HCT116 (cell line): ENCODE data around the gene PTPN21. TPM values are rescaled to one million over a fixed set of nuclear protein-coding genes. Genes with fewer than 3 reads are reported as not detected.
A peak's percentile ranks its signal among the peaks of the same experiment; 100 is the strongest.

ENCODE experiments used
- ATAC-seq: fragments of 200-7000 bp; cut with Tn5 transposase; 2 replicates; pipeline ENCODE4 v1.9.1; 2020; ENCODE audit warnings: mild to moderate bottlenecking, moderate library complexity
- BruUV-seq: library from RNA; stranded (reverse); fragments of 400-500 nt; replicated peaks from 2 replicates; lab custom pipeline; 2021; lab: Mats Ljungman, UMichigan
- CTCF ChIA-PET: fragments of 300-600 bp; sonication (Branson Sonifier 250); formaldehyde crosslinking; loops from one replicate; lab custom pipeline; 2021; ENCODE audit warnings: antibody characterized with exemption; lab: Charles Lee
- POLR2A ChIA-PET: fragments of 300-600, 350-600 bp; sonication (Branson Sonifier 250); formaldehyde crosslinking; loops from one replicate; lab custom pipeline; 2021; ENCODE audit warnings: antibody characterized with exemption; lab: Charles Lee
- RAD21 ChIA-PET, 2 experiments: fragments of 300-600 bp; sonication (Branson Sonifier 250); formaldehyde crosslinking; loops; one replicate each; lab custom pipeline; 2023; ENCODE audit warnings: low total read pairs in 2 of 2; ENCODE audit not compliant: uncharacterized antibody in 2 of 2, unreplicated experiment in 2 of 2, low non-redundant PET in 1 of 2; lab: Charles Lee
- DNase-seq: peaks from one replicate; pipeline ENCODE4 v3.0.0-alpha.2; 2010; ENCODE audit warnings: low read depth, low spot score
- H2AFZ ChIP-seq: fragments of 200-600 bp; shearing (Covaris generic), sonication (generic); 2 replicates; pipeline ENCODE4 v1.6.1; 2017; ENCODE audit warnings: low read depth, mixed run types, mixed read lengths, antibody characterized with exemption, low read length; ENCODE audit not compliant: poor library complexity, severe bottlenecking
- H3K27ac ChIP-seq: 2 replicates; pipeline ENCODE4 v1.5.1; 2012; ENCODE audit warnings: low read depth, low read length
- H3K27me3 ChIP-seq: fragments of 200-600 bp; sonication (generic); 2 replicates; pipeline ENCODE4 v1.6.1; 2016; ENCODE audit warnings: mixed run types, low read length, mixed read lengths; ENCODE audit not compliant: insufficient read depth
- H3K36me3 ChIP-seq, 2 experiments: fragments of 200-500 bp in 1 of 2; fragments of 200-600 bp in 1 of 2; sonication (Bioruptor generic) in 1 of 2; sonication (generic) in 1 of 2; 2 replicates each; pipeline versions ENCODE4 v1.5.1 to v1.6.1; 2014 to 2016; ENCODE audit warnings: low read length in 2 of 2, inconsistent platforms in 1 of 2, mixed read lengths in 1 of 2, mixed run types in 1 of 2; ENCODE audit not compliant: insufficient read depth in 2 of 2, control insufficient read depth in 1 of 2
- H3K4me1 ChIP-seq, 2 experiments: fragments of 200-600 bp in 1 of 2; sonication (generic) in 1 of 2; 2 replicates each; pipeline versions ENCODE4 v1.5.1 to v1.6.1; 2012 to 2017; ENCODE audit warnings: low read length in 2 of 2, inconsistent platforms in 1 of 2, mild to moderate bottlenecking in 1 of 2, mixed read lengths in 1 of 2, mixed run types in 1 of 2, moderate library complexity in 1 of 2; ENCODE audit not compliant: insufficient read depth in 2 of 2, control insufficient read depth in 1 of 2
- H3K4me2 ChIP-seq: fragments of 200-600 bp; sonication (generic); 2 replicates; pipeline ENCODE4 v1.6.1; 2017; ENCODE audit warnings: mixed run types, low read length, mixed read lengths
- H3K4me3 ChIP-seq, 2 experiments: fragments of 200-600 bp in 1 of 2; sonication (generic) in 1 of 2; replicated peaks in 1 of 2; 2 replicates each; pipeline ENCODE4 v1.5.1; 2011 to 2016; ENCODE audit warnings: low read length in 2 of 2, control low read depth in 1 of 2, low read depth in 1 of 2, mild to moderate bottlenecking in 1 of 2, mixed read lengths in 1 of 2, mixed run types in 1 of 2
- H3K79me2 ChIP-seq: fragments of 200-600 bp; sonication (generic); 2 replicates; pipeline ENCODE4 v1.6.1; 2017; ENCODE audit warnings: mild to moderate bottlenecking, mixed run types, low read length, moderate library complexity, mixed read lengths; ENCODE audit not compliant: insufficient read depth
- H3K9ac ChIP-seq: fragments of 200-600 bp; sonication (generic); 2 replicates; pipeline ENCODE4 v1.6.1; 2016; ENCODE audit warnings: low read length, mixed read lengths
- H3K9me2 ChIP-seq: fragments of 200-600 bp; sonication (generic), shearing (Covaris generic); 2 replicates; pipeline ENCODE4 v1.6.1; 2017; ENCODE audit warnings: mixed run types, mild to moderate bottlenecking, moderate library complexity; ENCODE audit not compliant: insufficient read depth
- H3K9me3 ChIP-seq, 2 experiments: fragments of 200-500 bp in 1 of 2; fragments of 200-600 bp in 1 of 2; sonication (Bioruptor generic) in 1 of 2; sonication (generic) in 1 of 2; 2 replicates each; pipeline ENCODE4 v1.6.1; 2014 to 2017; ENCODE audit warnings: low read length in 2 of 2, mixed read lengths in 2 of 2, inconsistent platforms in 1 of 2, low read depth in 1 of 2, mild to moderate bottlenecking in 1 of 2, mixed run types in 1 of 2, moderate library complexity in 1 of 2; ENCODE audit not compliant: control insufficient read depth in 1 of 2, insufficient read depth in 1 of 2
- H4K20me1 ChIP-seq: fragments of 200-600 bp; sonication (generic), shearing (Covaris generic); 2 replicates; pipeline ENCODE4 v1.6.1; 2017; ENCODE audit warnings: mixed run types, mild to moderate bottlenecking, moderate library complexity; ENCODE audit not compliant: insufficient read depth
- CBX3 ChIP-seq: IDR thresholded peaks from 2 replicates; pipeline ENCODE4 v1.6.1; 2012; ENCODE audit warnings: low read depth
- ELF1 ChIP-seq: IDR thresholded peaks from 2 replicates; pipeline ENCODE4 v1.6.1; 2012; ENCODE audit warnings: low read depth, borderline replicate concordance
- EZH2 ChIP-seq: fragments of 200-600 bp; sonication (generic); IDR thresholded peaks from 2 replicates; pipeline ENCODE4 v1.6.1; 2017; ENCODE audit warnings: antibody characterized with exemption, mixed run types
- JUND ChIP-seq: IDR thresholded peaks from 2 replicates; pipeline ENCODE4 v1.6.1; 2012
- POLR2A ChIP-seq: IDR thresholded peaks from 2 replicates; pipeline ENCODE4 v1.7.0; 2011; ENCODE audit warnings: borderline replicate concordance; ENCODE audit not compliant: insufficient read depth, insufficient read length; ENCODE audit errors: extremely low read depth
- POLR2AphosphoS5 ChIP-seq: IDR thresholded peaks from 2 replicates; pipeline ENCODE4 v1.6.1; 2011; ENCODE audit warnings: mild to moderate bottlenecking, low read depth, low read length, moderate library complexity
- RAD21 ChIP-seq: IDR thresholded peaks from 2 replicates; pipeline ENCODE4 v1.6.1; 2012; ENCODE audit warnings: low read depth, mild to moderate bottlenecking
- SIN3A ChIP-seq: IDR thresholded peaks from 2 replicates; pipeline ENCODE4 v1.6.1; 2012; ENCODE audit warnings: low read depth
- SP1 ChIP-seq: IDR thresholded peaks from 2 replicates; pipeline ENCODE4 v1.6.1; 2012; ENCODE audit warnings: low read depth
- YY1 ChIP-seq: IDR thresholded peaks from 2 replicates; pipeline ENCODE4 v1.6.1; 2011; ENCODE audit warnings: low read length, low read depth, moderate library complexity, mild to moderate bottlenecking; ENCODE audit not compliant: insufficient replicate concordance; ENCODE audit errors: extremely low read depth
- ZFX ChIP-seq: fragments of 450-650 bp; IDR thresholded peaks from 2 replicates; pipeline ENCODE4 v1.6.1; 2017
- intact Hi-C: fragments of 100-400 bp; cut with micrococcal nuclease; formaldehyde crosslinking; loops from 2 replicates; pipeline ENCODE4 v1.10.0; 2022
- total RNA-seq: library from RNA; stranded (reverse); gene quantifications from one replicate; pipeline ENCODE4 v1.2.1, GENCODE V29; 2021; ENCODE audit not compliant: unreplicated experiment
- TF ChIP-seq, protein P1 (sequence below), 3 experiments: fragments of 200-600 bp in 1 of 3; sonication (generic) in 1 of 3; IDR thresholded peaks in 2 of 3; conservative IDR thresholded peaks in 1 of 3; 2 replicates each; pipeline ENCODE4 v1.5.1; 2012 to 2017; ENCODE audit warnings: low read depth in 2 of 3, low read length in 2 of 3, antibody characterized with exemption in 1 of 3, borderline replicate concordance in 1 of 3, control low read depth in 1 of 3, mild to moderate bottlenecking in 1 of 3, mixed read lengths in 1 of 3, mixed run types in 1 of 3, moderate library complexity in 1 of 3; ENCODE audit not compliant: insufficient read depth in 1 of 3
- TF ChIP-seq, protein P2 (sequence below): IDR thresholded peaks from 2 replicates; pipeline ENCODE4 v1.6.1; 2012; ENCODE audit warnings: low read depth
- TF ChIP-seq, protein P3 (sequence below): IDR thresholded peaks from 2 replicates; pipeline ENCODE4 v1.6.1; 2012

PTPN21 gene
- total RNA-seq, 1 experiment from 2014 or later, result 7.6 TPM

DNA sequence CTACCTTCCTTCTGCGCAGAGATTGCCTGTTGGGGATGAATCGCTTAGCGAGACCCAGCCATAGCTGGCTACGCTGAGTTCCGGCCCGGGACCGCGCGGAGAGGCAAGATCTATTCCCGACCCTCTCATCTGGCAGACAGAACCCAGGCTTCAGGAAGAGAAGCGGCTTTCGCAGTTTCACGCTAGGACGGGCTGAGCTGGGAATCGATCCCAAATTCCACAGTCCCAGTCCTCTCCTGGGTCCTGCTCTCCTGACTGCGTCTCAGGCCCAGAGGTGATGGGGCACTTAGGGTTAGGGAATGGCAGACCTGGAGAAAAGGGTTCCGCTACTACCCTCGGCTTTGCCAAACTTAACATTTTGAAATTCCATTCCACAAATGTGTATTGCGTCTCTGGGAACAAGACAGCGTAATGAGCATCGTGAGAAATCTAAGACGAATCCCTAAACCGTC, 2.8 kb downstream of the PTPN21 start:
- H3K9me3 ChIP-seq, result no peaks in the 10 kb centered on the region
- no peak for DNase-seq
- CTCF ChIA-PET, result no interaction called here
- no peaks in the 10 kb centered on the region for H4K20me1 ChIP-seq
- RAD21 ChIA-PET, result no interaction called here
- no TSS peak for BruUV-seq
- no peak overlapping the region for H3K9ac ChIP-seq
- TF ChIP-seq SP1 (no peak), POLR2A (no peak), YY1 (no peak), EZH2 (no peak)
- no peak overlapping the region for H2AFZ ChIP-seq
- H3K27ac ChIP-seq, result no peak overlapping the region
- POLR2A ChIA-PET, result no interaction called here
- peaks cover 2 to 7% of the 10 kb centered on the region in 2 experiments; a peak in 2 of 4 replicates for H3K36me3 ChIP-seq
- no peak for ATAC-seq
- H3K4me3 ChIP-seq, result peak overlapping the region; percentile 57 to 62
- H3K79me2 ChIP-seq, result peaks cover 7% of the 10 kb centered on the region; the same call in 1 of the 2 replicates
- intact Hi-C loops, result no loop called here
- peaks cover 5 to 25% of the 10 kb centered on the region in 2 experiments for H3K4me1 ChIP-seq
- peak overlapping the region; percentile 66 for H3K4me2 ChIP-seq
- no peaks in the 10 kb centered on the region for H3K27me3 ChIP-seq
- no peaks in the 10 kb centered on the region for H3K9me2 ChIP-seq

DNA sequence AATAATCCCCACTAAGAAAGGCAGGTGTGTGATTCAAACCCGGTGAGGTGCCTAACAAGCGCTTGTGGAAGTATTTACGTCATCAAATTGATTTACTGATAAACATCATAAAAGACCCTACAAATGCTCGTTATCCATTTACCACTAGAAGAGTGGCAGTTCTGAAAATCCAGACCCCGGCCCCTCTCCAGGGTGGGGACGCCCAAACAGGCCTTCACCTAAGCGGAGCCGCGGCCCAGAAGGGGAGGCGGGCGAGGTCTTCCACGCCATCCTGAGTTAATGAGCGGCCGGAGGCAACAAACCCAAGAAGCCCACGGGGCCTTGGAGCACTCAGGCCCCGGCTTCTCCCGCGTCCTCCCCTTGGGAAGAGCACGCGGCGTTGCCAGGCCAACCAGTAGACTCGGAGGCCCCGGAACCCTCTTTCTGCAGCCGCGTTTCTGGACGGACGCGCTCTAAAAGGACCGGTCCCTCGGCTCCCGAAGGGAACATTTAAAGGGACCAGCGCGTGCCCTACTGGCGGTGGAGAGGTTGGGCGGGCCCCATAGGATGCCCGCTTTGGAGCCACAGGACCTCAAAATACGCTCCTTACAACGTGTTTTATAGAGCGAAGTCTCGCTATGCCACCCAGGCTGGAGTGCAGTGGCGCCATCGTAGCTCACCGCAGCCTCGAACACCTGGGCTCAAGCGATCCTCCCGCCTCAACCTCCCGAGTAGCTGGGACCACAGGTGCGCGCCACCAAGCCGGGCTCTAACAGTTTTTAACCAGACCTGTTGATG, 3.5 kb downstream of the PTPN21 start:
- Histone ChIP-seq H3K4me3 (peak overlapping the region; percentile 57 to 62), H3K27ac (peak overlapping the region; percentile 6; the same call in 1 of the 2 replicates), H3K4me2 (peak overlapping the region; percentile 66), H3K9ac (peak overlapping the region; percentile 62), H3K9me3 (no peaks in the 10 kb centered on the region), H3K27me3 (no peaks in the 10 kb centered on the region), H2AFZ (no peak overlapping the region), H4K20me1 (no peaks in the 10 kb centered on the region), H3K9me2 (no peaks in the 10 kb centered on the region), H3K4me1 (peaks cover 5 to 25% of the 10 kb centered on the region in 2 experiments), H3K36me3 (peaks cover 2 to 7% of the 10 kb centered on the region in 2 experiments; a peak in 2 of 4 replicates), H3K79me2 (peaks cover 7% of the 10 kb centered on the region; the same call in 1 of the 2 replicates)
- ChIA-PET RAD21 (no interaction called here), POLR2A (no interaction called here), CTCF (no interaction called here)
- DNase-seq (peak; percentile 58), ATAC-seq (peak; percentile 68)
- no TSS peak for BruUV-seq
- intact Hi-C loops, result no loop called here
- TF ChIP-seq ELF1 (no peak), JUND (peak; percentile 14; the same call in 1 of the 2 replicates), ZFX (peak; percentile 41; the same call in 1 of the 2 replicates), RAD21 (0 out of 2 replicates have a peak, but pooled peaks have one; percentile 4), SP1 (peak; percentile 78), CBX3 (peak; percentile 91), YY1 (peak; percentile 57), SIN3A (peak; percentile 74; the same call in 1 of the 2 replicates), POLR2AphosphoS5 (peak; percentile 49)
- TF ChIP-seq, protein P1, sequence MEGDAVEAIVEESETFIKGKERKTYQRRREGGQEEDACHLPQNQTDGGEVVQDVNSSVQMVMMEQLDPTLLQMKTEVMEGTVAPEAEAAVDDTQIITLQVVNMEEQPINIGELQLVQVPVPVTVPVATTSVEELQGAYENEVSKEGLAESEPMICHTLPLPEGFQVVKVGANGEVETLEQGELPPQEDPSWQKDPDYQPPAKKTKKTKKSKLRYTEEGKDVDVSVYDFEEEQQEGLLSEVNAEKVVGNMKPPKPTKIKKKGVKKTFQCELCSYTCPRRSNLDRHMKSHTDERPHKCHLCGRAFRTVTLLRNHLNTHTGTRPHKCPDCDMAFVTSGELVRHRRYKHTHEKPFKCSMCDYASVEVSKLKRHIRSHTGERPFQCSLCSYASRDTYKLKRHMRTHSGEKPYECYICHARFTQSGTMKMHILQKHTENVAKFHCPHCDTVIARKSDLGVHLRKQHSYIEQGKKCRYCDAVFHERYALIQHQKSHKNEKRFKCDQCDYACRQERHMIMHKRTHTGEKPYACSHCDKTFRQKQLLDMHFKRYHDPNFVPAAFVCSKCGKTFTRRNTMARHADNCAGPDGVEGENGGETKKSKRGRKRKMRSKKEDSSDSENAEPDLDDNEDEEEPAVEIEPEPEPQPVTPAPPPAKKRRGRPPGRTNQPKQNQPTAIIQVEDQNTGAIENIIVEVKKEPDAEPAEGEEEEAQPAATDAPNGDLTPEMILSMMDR (IDR thresholded peaks at IDR 0.05 in 2 of 3, conservative IDR thresholded peaks at IDR 0.05 in 1 of 3; ENCODE audit: borderline replicate concordance in 1 of 3, insufficient read depth in 1 of 3, low read depth in 2 of 3, low read length in 2 of 3), result no peak
- TF ChIP-seq, protein P2, sequence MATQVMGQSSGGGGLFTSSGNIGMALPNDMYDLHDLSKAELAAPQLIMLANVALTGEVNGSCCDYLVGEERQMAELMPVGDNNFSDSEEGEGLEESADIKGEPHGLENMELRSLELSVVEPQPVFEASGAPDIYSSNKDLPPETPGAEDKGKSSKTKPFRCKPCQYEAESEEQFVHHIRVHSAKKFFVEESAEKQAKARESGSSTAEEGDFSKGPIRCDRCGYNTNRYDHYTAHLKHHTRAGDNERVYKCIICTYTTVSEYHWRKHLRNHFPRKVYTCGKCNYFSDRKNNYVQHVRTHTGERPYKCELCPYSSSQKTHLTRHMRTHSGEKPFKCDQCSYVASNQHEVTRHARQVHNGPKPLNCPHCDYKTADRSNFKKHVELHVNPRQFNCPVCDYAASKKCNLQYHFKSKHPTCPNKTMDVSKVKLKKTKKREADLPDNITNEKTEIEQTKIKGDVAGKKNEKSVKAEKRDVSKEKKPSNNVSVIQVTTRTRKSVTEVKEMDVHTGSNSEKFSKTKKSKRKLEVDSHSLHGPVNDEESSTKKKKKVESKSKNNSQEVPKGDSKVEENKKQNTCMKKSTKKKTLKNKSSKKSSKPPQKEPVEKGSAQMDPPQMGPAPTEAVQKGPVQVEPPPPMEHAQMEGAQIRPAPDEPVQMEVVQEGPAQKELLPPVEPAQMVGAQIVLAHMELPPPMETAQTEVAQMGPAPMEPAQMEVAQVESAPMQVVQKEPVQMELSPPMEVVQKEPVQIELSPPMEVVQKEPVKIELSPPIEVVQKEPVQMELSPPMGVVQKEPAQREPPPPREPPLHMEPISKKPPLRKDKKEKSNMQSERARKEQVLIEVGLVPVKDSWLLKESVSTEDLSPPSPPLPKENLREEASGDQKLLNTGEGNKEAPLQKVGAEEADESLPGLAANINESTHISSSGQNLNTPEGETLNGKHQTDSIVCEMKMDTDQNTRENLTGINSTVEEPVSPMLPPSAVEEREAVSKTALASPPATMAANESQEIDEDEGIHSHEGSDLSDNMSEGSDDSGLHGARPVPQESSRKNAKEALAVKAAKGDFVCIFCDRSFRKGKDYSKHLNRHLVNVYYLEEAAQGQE, result no peak
- TF ChIP-seq, protein P3, sequence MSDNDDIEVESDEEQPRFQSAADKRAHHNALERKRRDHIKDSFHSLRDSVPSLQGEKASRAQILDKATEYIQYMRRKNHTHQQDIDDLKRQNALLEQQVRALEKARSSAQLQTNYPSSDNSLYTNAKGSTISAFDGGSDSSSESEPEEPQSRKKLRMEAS, result peak; percentile 88
